ENCODE results near the gene EGFL7.

GRCh38 chr9:136657974-136658848, 4.5 kb upstream of the EGFL7 start:
- TF ChIP-seq CTCF (conservative IDR thresholded peaks at IDR 0.05 in 1 of 2, IDR thresholded peaks at IDR 0.05 in 1 of 2; ENCODE audit: extremely low read depth in 1 of 2, insufficient read depth in 1 of 2, low read depth in 1 of 2, low read length in 2 of 2) = no peak
- no peak for TF ChIP-seq EZH2 (IDR thresholded peaks at IDR 0.05; ENCODE audit: borderline replicate concordance, low read length)
